Nephron progenitor cell (in vitro differentiated cells): ENCODE measurements around the gene LOXL3.
"Not testable (repeated sequence)": the region's sequence is repeated elsewhere in the genome, so short reads cannot be mapped to it uniquely, and the experiment has no call there.

Experiments
- DNase-seq: peaks from one replicate; pipeline ENCODE4 v3.0.0; 2021
- H3K27ac Mint-ChIP-seq: 2 replicates; pipeline ENCODE4 v1.8.0; 2021; ENCODE audit warnings: mild to moderate bottlenecking, moderate library complexity, mixed read lengths
- H3K27me3 Mint-ChIP-seq: 2 replicates; pipeline ENCODE4 v1.8.0; 2021; ENCODE audit warnings: mild to moderate bottlenecking, low read depth, mixed read lengths; ENCODE audit not compliant: poor library complexity
- H3K36me3 Mint-ChIP-seq: 2 replicates; pipeline ENCODE4 v1.8.0; 2021; ENCODE audit warnings: low read depth, mixed read lengths
- H3K4me1 Mint-ChIP-seq: 2 replicates; pipeline ENCODE4 v1.8.0; 2021; ENCODE audit warnings: mixed read lengths
- H3K4me3 Mint-ChIP-seq: 2 replicates; pipeline ENCODE4 v1.8.0; 2021; ENCODE audit warnings: mild to moderate bottlenecking, moderate library complexity, mixed read lengths
- H3K9me3 Mint-ChIP-seq: 2 replicates; pipeline ENCODE4 v1.8.0; 2021; ENCODE audit warnings: mild to moderate bottlenecking, moderate library complexity, mixed read lengths
- TF ChIP-seq, protein P1 (sequence below): fragments of 200-600 bp; sonication (generic); IDR thresholded peaks from 2 replicates; pipeline ENCODE4 v1.5.0; 2021; ENCODE audit warnings: antibody characterized with exemption

LOXL3 gene

DNA sequence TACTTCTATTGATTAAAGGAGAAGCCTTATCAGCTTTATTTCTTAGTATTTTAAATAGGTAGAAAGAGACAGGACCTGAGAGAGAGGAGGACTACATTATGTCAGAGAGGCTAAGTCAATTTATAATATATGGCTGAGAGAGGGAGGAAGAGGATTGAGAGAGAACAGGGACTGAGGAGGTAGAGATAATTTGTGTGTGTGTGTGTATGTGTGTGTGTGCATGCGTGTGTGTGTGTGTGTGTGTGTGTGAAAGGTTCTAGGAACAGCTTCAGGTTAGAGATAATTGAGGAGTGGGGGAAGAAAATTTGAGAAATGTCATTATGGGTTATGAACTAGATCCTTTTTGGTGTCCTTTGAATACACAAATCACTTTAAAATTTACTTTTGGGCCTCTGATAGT lies 15.9 kb upstream of the LOXL3 start:
- no peak overlapping the region for H3K27ac Mint-ChIP-seq
- H3K4me3 Mint-ChIP-seq, result no peak overlapping the region
- DNase-seq, result no peak
- H3K36me3 Mint-ChIP-seq, result no peaks in the 10 kb centered on the region
- H3K9me3 Mint-ChIP-seq, result peaks cover 3% of the 10 kb centered on the region
- TF ChIP-seq, protein P1, sequence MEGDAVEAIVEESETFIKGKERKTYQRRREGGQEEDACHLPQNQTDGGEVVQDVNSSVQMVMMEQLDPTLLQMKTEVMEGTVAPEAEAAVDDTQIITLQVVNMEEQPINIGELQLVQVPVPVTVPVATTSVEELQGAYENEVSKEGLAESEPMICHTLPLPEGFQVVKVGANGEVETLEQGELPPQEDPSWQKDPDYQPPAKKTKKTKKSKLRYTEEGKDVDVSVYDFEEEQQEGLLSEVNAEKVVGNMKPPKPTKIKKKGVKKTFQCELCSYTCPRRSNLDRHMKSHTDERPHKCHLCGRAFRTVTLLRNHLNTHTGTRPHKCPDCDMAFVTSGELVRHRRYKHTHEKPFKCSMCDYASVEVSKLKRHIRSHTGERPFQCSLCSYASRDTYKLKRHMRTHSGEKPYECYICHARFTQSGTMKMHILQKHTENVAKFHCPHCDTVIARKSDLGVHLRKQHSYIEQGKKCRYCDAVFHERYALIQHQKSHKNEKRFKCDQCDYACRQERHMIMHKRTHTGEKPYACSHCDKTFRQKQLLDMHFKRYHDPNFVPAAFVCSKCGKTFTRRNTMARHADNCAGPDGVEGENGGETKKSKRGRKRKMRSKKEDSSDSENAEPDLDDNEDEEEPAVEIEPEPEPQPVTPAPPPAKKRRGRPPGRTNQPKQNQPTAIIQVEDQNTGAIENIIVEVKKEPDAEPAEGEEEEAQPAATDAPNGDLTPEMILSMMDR, result no peak
- H3K27me3 Mint-ChIP-seq, result peaks cover 46% of the 10 kb centered on the region
- peaks cover 5% of the 10 kb centered on the region for H3K4me1 Mint-ChIP-seq

DNA sequence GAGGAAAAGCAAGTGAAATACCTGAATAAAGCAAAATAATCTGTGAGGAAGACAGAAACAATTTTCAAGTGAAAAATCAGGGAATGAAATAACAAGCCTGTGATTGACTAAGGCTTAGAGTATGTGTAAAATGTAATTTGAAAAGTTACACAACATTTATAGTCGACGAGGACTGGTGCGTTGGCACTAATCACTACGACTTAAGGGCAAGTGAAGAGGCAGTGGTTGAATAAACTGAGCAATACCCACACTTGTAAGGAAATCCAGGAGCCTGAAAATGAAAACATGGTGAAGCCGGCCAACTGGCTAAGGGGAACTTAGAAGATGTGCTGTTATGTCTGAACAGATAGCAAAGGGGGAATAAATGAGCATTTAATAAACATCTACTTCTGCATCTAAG lies 14.1 kb upstream of the LOXL3 start:
- Mint-ChIP-seq H3K9me3 (no peaks in the 10 kb centered on the region), H3K36me3 (no peaks in the 10 kb centered on the region), H3K27me3 (peaks cover 57% of the 10 kb centered on the region), H3K4me1 (no peaks in the 10 kb centered on the region), H3K27ac (no peak overlapping the region), H3K4me3 (no peak overlapping the region)
- no peak for DNase-seq
- TF ChIP-seq, protein P1, result no peak

GRCh38 chr2:74566754-74567085 lies 13.0 kb upstream of the LOXL3 start:
- no peaks in the 10 kb centered on the region for H3K36me3 Mint-ChIP-seq
- H3K27ac Mint-ChIP-seq, result no peak overlapping the region
- H3K27me3 Mint-ChIP-seq, result peaks cover 68% of the 10 kb centered on the region
- no peak for DNase-seq
- no peaks in the 10 kb centered on the region for H3K9me3 Mint-ChIP-seq
- TF ChIP-seq, protein P1, result no peak
- H3K4me1 Mint-ChIP-seq, result no peaks in the 10 kb centered on the region
- H3K4me3 Mint-ChIP-seq, result no peak overlapping the region

DNA sequence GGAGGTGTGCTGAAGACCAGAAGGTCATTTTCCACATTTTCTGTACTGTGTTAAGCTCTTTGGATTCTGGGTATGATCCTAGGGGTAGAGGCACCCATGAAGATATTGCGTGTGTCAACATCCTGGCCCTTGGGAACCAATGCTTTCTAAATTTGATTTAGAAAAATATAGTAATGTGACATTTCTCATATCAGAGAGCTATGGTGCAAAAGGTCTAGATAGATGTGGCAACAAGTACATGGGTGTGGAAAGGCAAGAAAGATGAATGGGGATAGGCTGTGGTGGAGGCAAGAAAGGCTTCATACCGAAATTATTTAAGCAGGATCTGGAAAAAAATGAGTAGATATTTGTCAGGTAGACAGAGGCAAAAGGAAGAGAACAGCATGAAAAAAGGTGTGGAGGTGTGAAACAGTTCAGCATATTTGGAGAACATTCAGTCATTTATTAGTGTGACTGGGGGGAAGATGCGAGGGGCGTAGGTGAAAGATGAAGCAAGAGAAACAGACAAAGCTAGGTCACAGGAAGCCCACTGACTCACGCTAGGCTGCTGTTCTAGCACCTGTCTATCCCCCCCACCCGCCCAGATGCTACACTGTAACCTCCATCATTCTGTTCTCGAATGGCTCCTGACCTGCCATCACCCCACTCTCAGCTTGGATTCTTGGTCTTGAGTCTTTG lies 12.5 kb upstream of the LOXL3 start:
- H3K27ac Mint-ChIP-seq, result no peak overlapping the region

GRCh38 chr2:74564222-74564621 lies 10.5 kb upstream of the LOXL3 start:
- peaks cover 93% of the 10 kb centered on the region for H3K27me3 Mint-ChIP-seq
- TF ChIP-seq, protein P1, result no peak
- peaks cover 7% of the 10 kb centered on the region for H3K4me1 Mint-ChIP-seq
- DNase-seq, result no peak
- no peak overlapping the region for H3K4me3 Mint-ChIP-seq
- no peaks in the 10 kb centered on the region for H3K9me3 Mint-ChIP-seq
- no peak overlapping the region for H3K27ac Mint-ChIP-seq
- H3K36me3 Mint-ChIP-seq, result no peaks in the 10 kb centered on the region

More for the DNA sequence above, 12.5 kb upstream of the LOXL3 start:
- no peaks in the 10 kb centered on the region for H3K4me1 Mint-ChIP-seq
- no peak for DNase-seq
- no peaks in the 10 kb centered on the region for H3K36me3 Mint-ChIP-seq
- H3K4me3 Mint-ChIP-seq, result no peak overlapping the region
- no peaks in the 10 kb centered on the region for H3K9me3 Mint-ChIP-seq
- TF ChIP-seq, protein P1, result no peak
- H3K27me3 Mint-ChIP-seq, result peaks cover 73% of the 10 kb centered on the region

DNA sequence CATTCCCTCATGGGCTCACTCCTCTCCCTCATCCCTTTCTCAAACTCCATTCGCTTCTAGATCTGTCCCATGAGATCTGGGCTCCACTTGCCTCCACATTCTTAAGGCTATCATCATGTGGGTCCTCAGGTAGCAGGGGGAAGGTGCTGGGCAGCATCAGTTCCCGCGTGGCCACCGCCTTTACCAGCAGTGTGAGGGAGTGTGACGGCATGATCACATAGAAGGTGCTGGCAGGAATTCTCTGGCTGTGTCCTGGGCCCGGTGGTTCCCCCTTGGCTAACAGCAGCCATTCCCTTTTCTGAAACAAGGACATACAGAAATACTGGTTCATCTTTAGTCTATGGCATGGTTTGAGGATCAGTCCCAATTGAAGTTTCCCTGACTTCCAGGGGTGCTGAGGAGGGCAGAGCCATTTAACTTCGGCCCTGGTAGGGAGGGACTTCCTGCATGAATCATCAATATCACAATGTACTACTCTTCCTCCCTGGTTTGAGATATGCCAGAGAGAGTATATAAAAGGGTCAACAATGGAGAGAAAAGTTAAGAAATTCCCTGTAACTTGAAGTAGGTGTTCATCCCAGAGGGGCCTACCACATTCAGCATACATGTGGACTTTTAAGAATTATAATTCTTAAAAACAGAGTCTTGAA lies 8.5 kb upstream of the LOXL3 start:
- H3K9me3 Mint-ChIP-seq, result no peaks in the 10 kb centered on the region
- TF ChIP-seq, protein P1, result no peak
- H3K4me1 Mint-ChIP-seq, result peaks cover 7% of the 10 kb centered on the region
- no peak for DNase-seq
- H3K27ac Mint-ChIP-seq, result no peak overlapping the region
- peaks cover 96% of the 10 kb centered on the region for H3K27me3 Mint-ChIP-seq
- H3K4me3 Mint-ChIP-seq, result no peak overlapping the region
- no peaks in the 10 kb centered on the region for H3K36me3 Mint-ChIP-seq

- H3K27ac Mint-ChIP-seq, H3K9me3 Mint-ChIP-seq, H3K4me1 Mint-ChIP-seq, H3K36me3 Mint-ChIP-seq, DNase-seq, H3K4me3 Mint-ChIP-seq: not testable (repeated sequence)
- peaks cover 97% of the 10 kb centered on the region for H3K27me3 Mint-ChIP-seq
These were observed 7.3 kb upstream of the LOXL3 start for GRCh38 chr2:74561022-74561421.
